Neuronal stem cell (in vitro differentiated cells): Measurements from ENCODE around the gene COPG2.

Experiments used
- DNase-seq: peaks from one replicate; pipeline ENCODE4 v3.0.0-alpha.2; 2013; ENCODE audit warnings: low spot score
- H2AFZ ChIP-seq: one replicate; pipeline ENCODE4 v1.6.1; 2013; ENCODE audit warnings: mild to moderate bottlenecking, low read length, inconsistent platforms
- H2AK5ac ChIP-seq: 2 replicates; pipeline ENCODE4 v1.6.1; 2013; ENCODE audit warnings: low read depth, mild to moderate bottlenecking, inconsistent platforms, low read length, moderate library complexity, mixed read lengths
- H2BK120ac ChIP-seq: 2 replicates; pipeline ENCODE4 v1.6.1; 2013; ENCODE audit warnings: low read depth, mild to moderate bottlenecking, inconsistent platforms, low read length, moderate library complexity, mixed read lengths
- H2BK12ac ChIP-seq: one replicate; pipeline ENCODE4 v1.6.1; 2013; ENCODE audit warnings: low read length, inconsistent platforms
- H2BK15ac ChIP-seq: 2 replicates; pipeline ENCODE4 v1.6.1; 2013; ENCODE audit warnings: mild to moderate bottlenecking, low read length, inconsistent platforms, mixed read lengths
- H2BK5ac ChIP-seq: one replicate; pipeline ENCODE4 v1.6.1; 2013; ENCODE audit warnings: inconsistent platforms, mild to moderate bottlenecking, low read length, moderate library complexity
- H3K14ac ChIP-seq: one replicate; pipeline ENCODE4 v1.6.1; 2013; ENCODE audit warnings: low read length, inconsistent platforms
- H3K18ac ChIP-seq: 2 replicates; pipeline ENCODE4 v1.6.1; 2013; ENCODE audit warnings: low read length, inconsistent platforms
- H3K23ac ChIP-seq: 2 replicates; pipeline ENCODE4 v1.6.1; 2013; ENCODE audit warnings: low read depth, mild to moderate bottlenecking, mixed read lengths, low read length, inconsistent platforms; ENCODE audit not compliant: poor library complexity
- H3K27ac ChIP-seq: replicated peaks from 3 replicates; pipeline ENCODE4 v1.5.1; 2013; ENCODE audit warnings: low read length, inconsistent platforms
- H3K27me3 ChIP-seq, 3 experiments: 2 replicates each; pipeline ENCODE4 v1.6.1; 2013; ENCODE audit warnings: low read length in 3 of 3, mild to moderate bottlenecking in 2 of 3, inconsistent platforms in 1 of 3, low read depth in 1 of 3, mixed read lengths in 1 of 3, moderate library complexity in 1 of 3; ENCODE audit not compliant: control insufficient read depth in 3 of 3, insufficient read depth in 3 of 3
- H3K36me3 ChIP-seq, 2 donors: replicated peaks in 1 of 2; 2 replicates each; pipeline ENCODE4 v1.6.1; 2013; ENCODE audit warnings: low read length in 2 of 2; ENCODE audit not compliant: control insufficient read depth in 2 of 2, insufficient read depth in 2 of 2
- H3K4ac ChIP-seq: 2 replicates; pipeline ENCODE4 v1.6.1; 2013; ENCODE audit warnings: inconsistent platforms, mild to moderate bottlenecking, low read length, moderate library complexity
- H3K4me1 ChIP-seq, 2 donors: 1 replicate in 1 of 2; 2 replicates in 1 of 2; pipeline ENCODE4 v1.6.1; 2013; ENCODE audit warnings: low read length in 2 of 2, low read depth in 1 of 2; ENCODE audit not compliant: control insufficient read depth in 2 of 2, insufficient read depth in 1 of 2
- H3K4me2 ChIP-seq: one replicate; pipeline ENCODE4 v1.6.1; 2013; ENCODE audit warnings: mild to moderate bottlenecking, low read length, inconsistent platforms; ENCODE audit not compliant: insufficient read depth, poor library complexity, severe bottlenecking
- H3K4me3 ChIP-seq, 2 donors: 2 replicates each; pipeline ENCODE4 v1.5.1; 2013; ENCODE audit warnings: low read length in 2 of 2, mild to moderate bottlenecking in 2 of 2, inconsistent platforms in 1 of 2, moderate library complexity in 1 of 2
- H3K79me1 ChIP-seq: one replicate; pipeline ENCODE4 v1.6.1; 2013; ENCODE audit warnings: low read depth, mild to moderate bottlenecking, inconsistent platforms, low read length, moderate library complexity
- H3K9ac ChIP-seq: one replicate; pipeline ENCODE4 v1.6.1; 2013; ENCODE audit warnings: mild to moderate bottlenecking, low read depth, low read length, inconsistent platforms; ENCODE audit not compliant: poor library complexity
- H3K9me3 ChIP-seq, 2 donors: replicated peaks in 1 of 2; 2 replicates each; pipeline versions ENCODE3 to v1.6.1; 2013; ENCODE audit warnings: low read length in 2 of 2, mild to moderate bottlenecking in 2 of 2, inconsistent platforms in 1 of 2, low read depth in 1 of 2, mixed read lengths in 1 of 2, moderate library complexity in 1 of 2; ENCODE audit not compliant: control insufficient read depth in 2 of 2, insufficient read depth in 1 of 2
- H4K8ac ChIP-seq: one replicate; pipeline ENCODE4 v1.6.1; 2013; ENCODE audit warnings: low read depth, mild to moderate bottlenecking, inconsistent platforms, low read length, moderate library complexity
- H4K91ac ChIP-seq: one replicate; pipeline ENCODE4 v1.6.1; 2013; ENCODE audit warnings: low read length, low read depth, mild to moderate bottlenecking, inconsistent platforms; ENCODE audit not compliant: poor library complexity
- WGBS, 2 donors: extraction: QIAGEN DNeasy Blood & Tissue Kit; methylation state at CpG; one replicate each; pipeline ENCODE4 v1.1.7; 2013; ENCODE audit warnings: missing lambda C conversion rate in 2 of 2, mixed read lengths in 1 of 2; ENCODE audit not compliant: insufficient read length in 2 of 2, insufficient replicate concordance in 1 of 2; ENCODE audit errors: extremely low coverage in 2 of 2; 5-methylcytosine and 5-hydroxymethylcytosine counted together

COPG2 gene

DNA sequence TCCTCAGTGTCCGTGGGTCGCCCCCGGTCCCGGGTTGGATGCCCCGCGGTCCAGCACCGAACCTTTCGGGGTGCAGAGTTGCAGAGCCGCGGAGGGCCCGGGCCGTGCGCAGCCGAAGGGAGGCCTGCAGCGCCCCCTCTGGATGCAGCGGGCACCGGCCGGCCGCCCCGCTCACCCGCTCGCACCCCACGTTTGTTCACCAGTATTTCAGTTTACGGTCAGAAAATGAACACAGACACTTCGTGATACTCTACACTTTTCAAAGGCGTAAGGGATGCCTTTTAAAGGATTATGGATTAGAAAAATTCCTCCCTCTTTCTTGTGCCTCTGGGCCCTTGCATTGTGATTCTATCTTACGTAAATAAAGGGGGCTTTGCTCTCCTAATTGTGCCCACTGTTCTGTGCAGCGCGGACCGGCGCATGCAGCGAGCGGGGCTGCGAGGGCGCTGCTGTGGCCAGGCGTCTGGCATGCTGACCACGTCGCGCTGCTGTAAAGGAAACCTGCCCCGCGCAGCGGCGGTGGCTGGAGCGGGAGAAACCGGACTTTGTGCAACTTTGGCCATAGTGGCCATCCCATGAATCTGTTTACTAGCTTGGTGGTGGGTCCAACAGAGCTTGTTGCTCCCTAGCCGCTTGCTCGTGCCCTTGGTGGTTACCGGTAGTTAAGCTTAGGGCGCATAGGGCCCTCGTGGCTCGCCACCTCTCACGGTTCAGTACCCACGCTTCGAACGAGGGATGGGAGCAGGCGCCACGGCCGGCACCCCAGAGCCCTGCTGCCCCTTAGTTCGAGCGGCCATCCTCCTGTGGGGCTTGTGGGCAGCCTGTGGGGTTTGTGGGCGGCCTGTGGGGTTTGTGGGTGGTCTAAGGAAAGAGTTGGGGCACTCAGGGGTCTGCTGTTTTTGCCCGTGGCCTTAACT is 177.4 kb downstream of the COPG2 start:
- Histone ChIP-seq H2BK120ac (no peak overlapping the region), H3K14ac (peak overlapping the region; percentile 58), H2AFZ (peak overlapping the region; percentile 75), H2BK12ac (no peak overlapping the region), H3K36me3 (peaks cover 4 to 17% of the 10 kb centered on the region in 2 donors), H3K4me2 (peak overlapping the region; percentile 79), H2AK5ac (peak overlapping the region; percentile 90), H3K4me1 (peaks cover 3 to 4% of the 10 kb centered on the region in 2 donors), H4K91ac (peak overlapping the region; percentile 96), H2BK15ac (no peak overlapping the region), H3K9me3 (peaks cover 9 to 10% of the 10 kb centered on the region in 2 donors), H3K23ac (peak overlapping the region; percentile 40), H3K9ac (peak overlapping the region; percentile 85), H3K18ac (peak overlapping the region; percentile 95), H3K27me3 (no peaks in the 10 kb centered on the region), H2BK5ac (peak overlapping the region; percentile 19), H3K27ac (peak overlapping the region; percentile 83), H3K4ac (peak overlapping the region; percentile 57), H4K8ac (peak overlapping the region; percentile 54), H3K4me3 (peak overlapping the region; percentile 55 to 74), H3K79me1 (peaks cover 11% of the 10 kb centered on the region)
- DNase-seq, result peak; percentile 55
- no CpG with 5 or more reads among the region's 62 CpGs for WGBS, 2 donors

DNA sequence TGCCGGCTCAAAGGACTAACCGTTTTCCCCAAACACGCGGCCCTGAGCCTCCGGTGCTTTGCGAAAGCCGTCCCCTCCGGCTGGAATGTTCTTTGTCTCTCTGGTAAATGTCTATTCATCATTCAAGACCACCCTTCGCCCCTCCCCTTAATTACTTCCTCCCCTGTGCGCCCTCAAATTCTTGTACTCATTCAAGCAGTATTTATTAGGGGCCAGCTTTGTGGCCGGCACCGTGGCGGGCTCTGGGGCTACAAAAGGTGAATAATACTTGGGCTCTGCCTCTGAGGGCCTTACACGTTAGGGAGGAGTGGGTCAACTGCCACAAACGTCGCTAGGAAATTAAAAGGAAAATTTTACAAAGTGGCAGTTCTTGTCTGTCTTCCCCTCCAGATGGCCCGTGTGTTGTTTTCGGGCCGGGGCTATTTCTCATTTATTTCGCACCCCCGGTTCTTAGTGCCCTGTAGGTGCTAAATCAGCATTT is 178.2 kb downstream of the COPG2 start:
- peak overlapping the region; percentile 10 for H2AFZ ChIP-seq
- no peak overlapping the region for H3K4ac ChIP-seq
- peak overlapping the region; percentile 83 for H3K27ac ChIP-seq
- H3K18ac ChIP-seq, result no peak overlapping the region
- H3K27me3 ChIP-seq, result no peaks in the 10 kb centered on the region
- H3K23ac ChIP-seq, result peak overlapping the region; percentile 26
- peak overlapping the region; percentile 48 for H3K4me2 ChIP-seq
- H3K9me3 ChIP-seq, result peaks cover 9 to 10% of the 10 kb centered on the region in 2 donors
- H2BK12ac ChIP-seq, result no peak overlapping the region
- H3K4me1 ChIP-seq, result peaks cover 3 to 5% of the 10 kb centered on the region in 2 donors
- H2BK5ac ChIP-seq, result no peak overlapping the region
- peaks cover 11% of the 10 kb centered on the region for H3K79me1 ChIP-seq
- WGBS, 2 donors, result no CpG with 5 or more reads among the region's 21 CpGs
- no peak overlapping the region for H4K8ac ChIP-seq
- peak; percentile 79 for DNase-seq
- no peak overlapping the region for H2AK5ac ChIP-seq
- H3K9ac ChIP-seq, result no peak overlapping the region
- H4K91ac ChIP-seq, result no peak overlapping the region
- H3K36me3 ChIP-seq, result peaks cover 4 to 9% of the 10 kb centered on the region in 2 donors
- no peak overlapping the region for H2BK120ac ChIP-seq
- no peak overlapping the region for H3K14ac ChIP-seq
- no peak overlapping the region for H2BK15ac ChIP-seq
- H3K4me3 ChIP-seq, result peak overlapping the region; percentile 24 to 37

DNA sequence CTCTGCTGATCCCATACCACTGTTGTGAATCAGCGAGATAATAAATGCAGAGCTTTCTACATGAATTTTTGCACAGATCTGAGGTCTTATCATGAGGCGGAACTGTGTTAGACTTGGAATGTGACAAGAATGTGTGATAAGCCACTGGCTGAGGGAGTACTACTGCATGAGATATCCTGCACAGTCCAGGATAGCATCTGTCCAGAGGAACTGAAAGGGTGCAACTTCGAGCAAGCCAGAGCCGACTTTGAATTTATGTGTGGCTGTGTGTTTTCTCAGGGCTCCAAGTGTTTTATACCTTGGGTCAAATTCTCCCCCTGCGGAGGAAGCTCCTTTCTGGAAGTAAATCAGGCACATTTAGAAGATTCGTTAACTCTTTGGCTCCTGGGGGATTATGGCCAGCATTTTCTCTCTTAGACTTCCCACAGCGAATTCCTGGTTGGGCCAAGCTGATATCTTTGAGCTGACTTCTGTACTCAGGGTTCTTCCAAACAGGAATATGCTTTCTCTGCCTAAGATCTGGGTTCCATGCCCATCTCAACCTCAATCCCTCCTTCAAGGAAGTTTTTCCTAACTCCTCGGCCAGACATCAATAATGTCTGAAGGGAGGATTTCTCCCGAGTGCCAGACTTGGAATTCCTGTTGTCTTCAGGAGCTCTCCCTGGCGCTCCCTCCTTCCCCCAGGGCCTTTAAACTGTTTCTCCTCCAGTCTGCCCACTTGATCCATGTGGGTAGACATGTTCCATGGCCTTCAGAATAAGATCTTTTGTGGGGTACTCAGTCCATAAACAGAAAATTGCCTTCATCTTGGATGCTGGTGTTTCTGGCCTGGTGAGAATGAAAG is 179.2 kb downstream of the COPG2 start:
- H3K4me2 ChIP-seq, result no peak overlapping the region
- H3K4ac ChIP-seq, result no peak overlapping the region
- no peak overlapping the region for H2BK120ac ChIP-seq
- H3K9ac ChIP-seq, result no peak overlapping the region
- peaks cover 9 to 10% of the 10 kb centered on the region in 2 donors for H3K9me3 ChIP-seq
- no peak for DNase-seq
- peaks cover 11% of the 10 kb centered on the region for H3K79me1 ChIP-seq
- H2BK5ac ChIP-seq, result no peak overlapping the region
- no peak overlapping the region for H4K8ac ChIP-seq
- no peak overlapping the region for H3K4me3 ChIP-seq
- no peak overlapping the region for H2BK15ac ChIP-seq
- no CpG with 5 or more reads among the region's 10 CpGs for WGBS, 2 donors
- peaks cover 0 to 4% of the 10 kb centered on the region in 2 donors for H3K4me1 ChIP-seq
- H3K36me3 ChIP-seq, result peaks cover under 1 to 2% of the 10 kb centered on the region in 2 donors
- H3K27me3 ChIP-seq, result no peaks in the 10 kb centered on the region
- H4K91ac ChIP-seq, result no peak overlapping the region
- H3K27ac ChIP-seq, result peak overlapping the region; percentile 76
- no peak overlapping the region for H2BK12ac ChIP-seq
- no peak overlapping the region for H2AFZ ChIP-seq
- no peak overlapping the region for H3K14ac ChIP-seq
- H2AK5ac ChIP-seq, result no peak overlapping the region
- H3K23ac ChIP-seq, result no peak overlapping the region
- H3K18ac ChIP-seq, result peak overlapping the region; percentile 15
